GM12878 (cell line): ENCODE results near the gene ROCK2.

Experiments
- CEBPB ChIP-seq, 2 experiments: fragments of 150-350 bp in 1 of 2; IDR thresholded peaks; 2 replicates each; pipeline ENCODE4 v1.6.1; 2012 to 2014; ENCODE audit warnings: low read depth in 2 of 2, low read length in 2 of 2, borderline replicate concordance in 1 of 2, inconsistent platforms in 1 of 2
- CUX1 ChIP-seq: IDR thresholded peaks from 2 replicates; pipeline ENCODE4 v1.6.1; 2012; ENCODE audit warnings: improper control_type of control experiment, low read depth, low read length; ENCODE audit not compliant: insufficient replicate concordance
- EP300 ChIP-seq, 2 experiments: fragments of 150-350 bp in 1 of 2; IDR thresholded peaks; 2 replicates each; pipeline ENCODE4 v1.6.1; 2011 to 2012; ENCODE audit warnings: low read depth in 2 of 2, low read length in 2 of 2, borderline replicate concordance in 1 of 2, improper control_type of control experiment in 1 of 2, inconsistent platforms in 1 of 2; ENCODE audit not compliant: control insufficient read depth in 1 of 2
- EZH2 ChIP-seq: IDR thresholded peaks from 2 replicates; pipeline ENCODE4 v1.6.1; 2012; ENCODE audit warnings: low read depth, mild to moderate bottlenecking, control low read depth, inconsistent platforms, low read length, borderline replicate concordance; ENCODE audit not compliant: control insufficient read depth
- MAX ChIP-seq: IDR thresholded peaks from 2 replicates; pipeline ENCODE4 v1.6.1; 2012; ENCODE audit warnings: low read depth, low read length, improper control_type of control experiment
- NFYB ChIP-seq: IDR thresholded peaks from 2 replicates; pipeline ENCODE4 v1.6.1; 2011; ENCODE audit warnings: low read depth, mild to moderate bottlenecking, low read length, improper control_type of control experiment, moderate library complexity; ENCODE audit not compliant: insufficient read depth
- PBX3 ChIP-seq: IDR thresholded peaks from 2 replicates; pipeline ENCODE4 v1.6.1; 2011; ENCODE audit warnings: mild to moderate bottlenecking, low read depth, low read length, moderate library complexity; ENCODE audit not compliant: insufficient replicate concordance
- POLR2A ChIP-seq: IDR thresholded peaks from 2 replicates; pipeline ENCODE4 v1.6.1; 2011; ENCODE audit warnings: low read depth, mild to moderate bottlenecking, low read length
- RELA ChIP-seq: fragments of 450-650 bp; IDR thresholded peaks from 2 replicates; pipeline ENCODE4 v1.8.0; 2014; ENCODE audit warnings: borderline replicate concordance; ENCODE audit not compliant: partially characterized antibody
- SP1 ChIP-seq: IDR thresholded peaks from one replicate; pipeline ENCODE4 v1.6.1; 2011; ENCODE audit warnings: low read depth, low read length
- USF2 ChIP-seq: IDR thresholded peaks from 2 replicates; pipeline ENCODE4 v1.6.1; 2011; ENCODE audit warnings: low read depth, low read length, improper control_type of control experiment, borderline replicate concordance

- no peak for TF ChIP-seq RELA
- no peak for TF ChIP-seq CEBPB (IDR thresholded peaks at IDR 0.05; ENCODE audit: borderline replicate concordance in 1 of 2, low read depth in 2 of 2, low read length in 2 of 2)
- TF ChIP-seq SP1: no peak
- TF ChIP-seq USF2: no peak
- TF ChIP-seq NFYB: no peak
- no peak for TF ChIP-seq MAX
- TF ChIP-seq CUX1: no peak
- TF ChIP-seq POLR2A: no peak
- TF ChIP-seq EZH2: no peak
- no peak for TF ChIP-seq PBX3
- TF ChIP-seq EP300 (IDR thresholded peaks at IDR 0.05; ENCODE audit: borderline replicate concordance in 1 of 2, control insufficient read depth in 1 of 2, low read depth in 2 of 2, low read length in 2 of 2): no peak
These were observed 101.8 kb downstream of the ROCK2 start for GRCh38 chr2:11242542-11243174.
